Measurements from ENCODE around the gene GABRG3. TPM values are rescaled to one million over a fixed set of nuclear protein-coding genes. Genes with fewer than 3 reads are reported as not detected.
"Not testable (repeated sequence)": the region's sequence is repeated elsewhere in the genome, so short reads cannot be mapped to it uniquely, and the experiment has no call there.

GABRG3 gene
- total RNA-seq, 1 donor from 2014 or later = 19.3 TPM

- not testable (repeated sequence) for DNase-seq
Observed at GRCh38 chr15:27003003-27003402, 32.0 kb downstream of the GABRG3 start.

- not testable (repeated sequence) for DNase-seq
Observed at GRCh38 chr15:27004226-27004625, 33.2 kb downstream of the GABRG3 start.

GRCh38 chr15:27017168-27017809, 46.3 kb downstream of the GABRG3 start:
- peak; percentile 12 for DNase-seq

GRCh38 chr15:27019687-27020086, 48.7 kb downstream of the GABRG3 start:
- no peak for DNase-seq

GRCh38 chr15:27025481-27025966, 54.5 kb downstream of the GABRG3 start:
- DNase-seq = no peak

GRCh38 chr15:27027229-27027628, 56.2 kb downstream of the GABRG3 start:
- DNase-seq = no peak

GRCh38 chr15:27028858-27029477, 58.0 kb downstream of the GABRG3 start:
- peak; percentile 76 for DNase-seq

- DNase-seq = no peak
Observed at GRCh38 chr15:27036210-27036609, 65.2 kb downstream of the GABRG3 start.

- no peak for DNase-seq
Observed at GRCh38 chr15:27037501-27037900, 66.5 kb downstream of the GABRG3 start.

GRCh38 chr15:27039152-27039551, 68.2 kb downstream of the GABRG3 start:
- DNase-seq = no peak

GRCh38 chr15:27042230-27042629, 71.2 kb downstream of the GABRG3 start:
- DNase-seq = no peak

- no peak for DNase-seq
Observed at GRCh38 chr15:27042646-27043045, 71.7 kb downstream of the GABRG3 start.

- no peak for DNase-seq
Observed at GRCh38 chr15:27043770-27044169, 72.8 kb downstream of the GABRG3 start.

- peak; percentile 20 for DNase-seq
Observed at GRCh38 chr15:27045796-27046195, 74.8 kb downstream of the GABRG3 start.

GRCh38 chr15:27046880-27047279, 75.9 kb downstream of the GABRG3 start:
- no peak for DNase-seq

GRCh38 chr15:27050163-27050562, 79.2 kb downstream of the GABRG3 start:
- DNase-seq = no peak

- DNase-seq = no peak
Observed at GRCh38 chr15:27054426-27054825, 83.4 kb downstream of the GABRG3 start.

GRCh38 chr15:27057904-27058645, 87.1 kb downstream of the GABRG3 start:
- DNase-seq = peak; percentile 25

GRCh38 chr15:27058939-27059338, 88.0 kb downstream of the GABRG3 start:
- no peak for DNase-seq

GRCh38 chr15:27059610-27060202, 88.7 kb downstream of the GABRG3 start:
- no peak for DNase-seq

GRCh38 chr15:27061739-27062138, 90.8 kb downstream of the GABRG3 start:
- DNase-seq = no peak

- no peak for DNase-seq
Observed at GRCh38 chr15:27062951-27063350, 92.0 kb downstream of the GABRG3 start.

GRCh38 chr15:27064080-27064479, 93.1 kb downstream of the GABRG3 start:
- no peak for DNase-seq

Measured in occipital lobe (tissue), 2 donors.